Measurements from ENCODE around the gene HRAS. TPM values are rescaled to one million over a fixed set of nuclear protein-coding genes. Genes with fewer than 3 reads are reported as not detected.

The HRAS gene
- total and polyA plus RNA-seq, 8 donors = 14.2 to 181 (median 70.8) TPM

- Histone ChIP-seq H3K27ac (no peak overlapping the region), H3K27me3 (no peaks in the 10 kb centered on the region), H3K36me3 (peaks cover 2 to 63% (median 49%) of the 10 kb centered on the region in 4 donors), H3K4me1 (no peaks in the 10 kb centered on the region), H3K4me3 (no peak overlapping the region), H3K9me3 (no peaks in the 10 kb centered on the region)
- TF ChIP-seq EP300 (IDR thresholded peaks at IDR 0.05) = no peak
- no peak for TF ChIP-seq POLR2AphosphoS5 (IDR thresholded peaks at IDR 0.05)
- no peak for TF ChIP-seq CTCF (IDR thresholded peaks at IDR 0.05)
- TF ChIP-seq POLR2A (IDR thresholded peaks at IDR 0.05) = no peak
- intact Hi-C loops (cut with DNase I; ENCODE audit: low total_unique reads) = no loop called here
- 90 to 96% (median 93%) methylated on average over 7 to 19 of the region's 19 CpGs for WGBS, 5 donors
- no peak for DNase-seq
Measured at GRCh38 chr11:488579-488978, 46.8 kb downstream of the HRAS start.

GRCh38 chr11:488062-488461 is 47.3 kb downstream of the HRAS start:
- Histone ChIP-seq H3K4me1 (no peaks in the 10 kb centered on the region), H3K4me3 (no peak overlapping the region), H3K36me3 (peaks cover 0 to 58% (median 44%) of the 10 kb centered on the region in 4 donors), H3K27ac (no peak overlapping the region), H3K27me3 (no peaks in the 10 kb centered on the region), H3K9me3 (no peaks in the 10 kb centered on the region)
- intact Hi-C loops (cut with DNase I; ENCODE audit: low total_unique reads) = no loop called here
- DNase-seq = no peak
- 62 to 91% (median 70%) methylated on average over 7 to 25 of the region's 25 CpGs for WGBS, 5 donors
- TF ChIP-seq POLR2A (IDR thresholded peaks at IDR 0.05) (no peak), EP300 (IDR thresholded peaks at IDR 0.05) (no peak), CTCF (IDR thresholded peaks at IDR 0.05) (no peak), POLR2AphosphoS5 (IDR thresholded peaks at IDR 0.05) (no peak)

GRCh38 chr11:487571-488021 is 47.8 kb downstream of the HRAS start:
- no peak overlapping the region for H3K27ac ChIP-seq
- intact Hi-C loops (cut with DNase I; ENCODE audit: low total_unique reads) = no loop called here
- no peaks in the 10 kb centered on the region for H3K4me1 ChIP-seq
- TF ChIP-seq POLR2A (IDR thresholded peaks at IDR 0.05) (no peak), CTCF (IDR thresholded peaks at IDR 0.05) (no peak), POLR2AphosphoS5 (IDR thresholded peaks at IDR 0.05) (no peak), EP300 (IDR thresholded peaks at IDR 0.05) (no peak)
- DNase-seq = no peak
- H3K9me3 ChIP-seq = no peaks in the 10 kb centered on the region
- no peak overlapping the region for H3K4me3 ChIP-seq
- no peaks in the 10 kb centered on the region for H3K27me3 ChIP-seq
- H3K36me3 ChIP-seq = peaks cover 0 to 53% (median 40%) of the 10 kb centered on the region in 4 donors
- WGBS, 5 donors = 71 to 95% (median 78%) methylated on average over 12 to 22 of the region's 22 CpGs

GRCh38 chr11:486189-486588 is 49.2 kb downstream of the HRAS start:
- intact Hi-C loops (cut with DNase I; ENCODE audit: low total_unique reads) = no loop called here
- TF ChIP-seq POLR2AphosphoS5 (IDR thresholded peaks at IDR 0.05) (no peak), POLR2A (IDR thresholded peaks at IDR 0.05) (no peak), CTCF (IDR thresholded peaks at IDR 0.05) (no peak), EP300 (IDR thresholded peaks at IDR 0.05) (no peak)
- H3K4me1 ChIP-seq = no peaks in the 10 kb centered on the region
- no peak for DNase-seq
- 93 to 97% (median 95%) methylated on average over 7 to 23 of the region's 23 CpGs for WGBS, 5 donors
- H3K9me3 ChIP-seq = no peaks in the 10 kb centered on the region
- no peaks in the 10 kb centered on the region for H3K27me3 ChIP-seq
- no peak overlapping the region for H3K4me3 ChIP-seq
- H3K27ac ChIP-seq = no peak overlapping the region
- peaks cover 0 to 44% (median 34%) of the 10 kb centered on the region in 4 donors for H3K36me3 ChIP-seq

Measured in stomach (tissue), 9 donors.